Activated CD8-positive, alpha-beta memory T cell treated with anti-CD3 and anti-CD28 coated beads, Interleukin-2, amount 50 U/mL, for 4 hours (primary cell): Measurements from ENCODE around the gene CHST3.
"Not testable (repeated sequence)": the region's sequence is repeated elsewhere in the genome, so short reads cannot be mapped to it uniquely, and the experiment has no call there.

Source experiments
- DNase-seq: peaks from one replicate; pipeline ENCODE4 v3.0.0-alpha.2; 2020

The CHST3 gene

GRCh38 chr10:71974489-71975021 lies 10.4 kb downstream of the CHST3 start:
- DNase-seq, result no peak

DNA sequence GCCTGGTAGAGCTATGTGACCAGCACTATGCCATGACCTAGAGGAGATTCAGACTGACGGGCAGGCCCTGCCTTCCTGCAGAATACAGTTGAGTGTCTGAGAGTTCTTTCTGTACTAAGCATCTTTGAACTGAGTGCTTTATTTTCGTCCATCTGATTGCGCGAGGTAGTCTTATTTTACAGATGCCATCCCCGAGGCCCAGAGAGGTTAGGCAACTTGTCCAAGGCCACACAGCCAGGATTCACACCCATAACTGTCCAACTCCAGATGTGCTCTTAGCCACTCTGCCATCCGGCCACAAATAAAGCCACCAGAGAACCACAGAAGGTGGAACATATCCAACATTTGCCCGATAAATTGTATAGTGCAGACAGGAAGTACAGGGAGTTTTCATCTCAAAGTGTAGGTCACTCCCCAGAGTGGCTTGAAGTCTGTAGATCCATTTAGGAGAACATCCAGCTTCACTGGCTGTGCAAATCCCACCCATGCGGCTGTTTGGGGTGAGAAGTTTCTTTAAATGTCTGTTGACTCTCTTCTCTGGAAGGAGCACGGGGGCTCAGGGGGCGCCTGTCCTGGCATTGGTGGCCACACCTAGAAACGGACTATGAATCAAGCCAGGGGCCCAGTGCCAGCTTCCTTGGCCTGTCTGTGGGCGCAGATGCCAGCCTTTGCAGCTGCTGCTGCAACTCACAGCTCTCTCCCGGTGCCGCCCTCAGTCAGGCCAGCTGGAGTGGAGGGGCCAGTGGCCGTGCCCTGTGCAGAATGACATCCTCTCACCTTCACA lies 11.1 kb downstream of the CHST3 start:
- no peak for DNase-seq

DNA sequence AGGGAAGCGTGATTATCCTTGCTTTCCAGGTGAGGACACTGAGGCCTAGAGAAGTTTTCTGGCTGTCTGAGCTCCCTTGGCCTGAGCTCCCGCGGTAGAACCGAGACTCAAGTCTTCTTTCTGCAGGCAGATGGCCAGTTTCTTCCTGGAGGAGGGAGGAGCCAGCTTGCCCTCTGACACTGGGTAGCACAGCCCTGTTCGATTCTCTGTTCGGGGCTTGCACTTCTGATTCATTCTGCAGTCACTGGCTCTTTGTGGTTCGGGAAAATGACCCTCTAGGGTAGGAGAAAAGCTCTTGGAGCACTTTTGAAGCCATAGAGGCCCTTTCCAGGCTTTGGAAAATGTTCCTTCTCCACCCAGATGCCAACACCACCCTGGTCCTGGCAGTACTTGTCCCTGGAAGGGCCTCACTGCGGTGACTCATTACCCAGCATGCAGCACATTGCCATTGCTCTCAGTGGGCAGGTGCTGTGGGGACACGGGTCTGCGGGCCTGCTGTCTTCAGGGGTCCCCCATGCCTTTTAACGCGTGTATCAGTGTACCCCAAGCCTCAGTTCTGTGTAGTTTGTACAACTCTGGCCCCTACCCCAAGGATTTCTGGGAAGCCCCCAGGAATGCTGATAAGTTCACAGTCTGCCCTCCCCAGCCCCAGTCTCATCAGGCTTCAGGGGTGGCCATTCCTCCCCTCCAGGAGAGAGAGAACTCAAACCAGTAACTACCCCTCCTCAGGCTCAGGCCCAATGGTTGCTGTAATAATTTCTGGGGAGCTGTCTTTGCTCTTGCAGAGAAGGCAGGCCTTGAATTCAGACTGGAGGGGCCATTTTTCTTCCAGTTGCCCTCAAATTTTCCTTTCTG lies 11.9 kb downstream of the CHST3 start:
- DNase-seq, result no peak

DNA sequence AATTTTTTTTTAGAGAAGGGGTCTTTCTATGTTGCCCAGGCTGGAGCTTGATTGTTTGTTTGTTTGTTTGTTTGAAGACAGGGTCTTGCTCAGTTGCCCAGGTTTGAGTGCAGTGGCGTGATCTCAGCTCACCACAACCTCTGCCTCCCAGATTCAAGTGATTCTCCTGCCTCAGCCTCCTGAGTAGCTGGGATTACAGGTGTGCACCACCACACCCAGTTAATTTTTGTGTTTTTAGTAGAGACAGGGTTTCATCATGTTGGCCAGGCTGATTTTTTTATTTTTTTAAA lies 13.4 kb downstream of the CHST3 start:
- DNase-seq, result not testable (repeated sequence)

- DNase-seq, result no peak
These were observed 14.3 kb downstream of the CHST3 start for GRCh38 chr10:71978476-71978875.

DNA sequence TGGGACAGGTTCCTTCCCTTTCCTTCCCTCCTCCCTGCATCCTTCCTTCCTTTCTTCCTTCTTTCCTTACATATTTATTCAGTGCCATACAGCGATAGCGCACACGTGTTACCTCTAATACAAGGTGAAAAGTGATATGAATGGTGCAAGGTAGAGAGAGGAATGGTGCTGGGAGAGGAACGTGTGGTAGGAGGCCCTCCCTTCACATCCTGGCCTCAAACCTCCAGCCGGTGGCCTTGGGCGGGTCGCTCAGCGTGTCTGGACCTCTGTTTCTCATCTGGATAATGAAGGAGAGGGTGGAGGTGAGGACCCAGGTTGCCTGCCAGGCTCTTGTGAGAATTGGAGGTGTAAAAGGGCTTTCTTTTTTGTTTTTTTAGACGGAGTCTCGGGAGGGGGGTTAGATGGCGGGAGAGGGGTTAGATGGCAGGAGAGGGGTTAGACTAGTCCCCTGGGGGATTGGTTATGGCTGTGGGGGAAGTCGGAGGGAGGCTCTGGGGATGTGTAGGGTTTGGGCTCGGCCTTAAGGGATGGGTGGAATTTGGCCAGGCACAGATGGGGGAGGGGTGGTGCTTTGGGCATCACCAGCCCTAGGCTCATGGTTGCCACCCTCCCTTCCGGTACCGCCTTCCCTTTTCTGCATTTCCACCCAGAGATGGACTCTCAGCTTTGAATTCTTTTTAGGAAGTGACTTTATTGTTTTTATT lies 14.9 kb downstream of the CHST3 start:
- no peak for DNase-seq

DNA sequence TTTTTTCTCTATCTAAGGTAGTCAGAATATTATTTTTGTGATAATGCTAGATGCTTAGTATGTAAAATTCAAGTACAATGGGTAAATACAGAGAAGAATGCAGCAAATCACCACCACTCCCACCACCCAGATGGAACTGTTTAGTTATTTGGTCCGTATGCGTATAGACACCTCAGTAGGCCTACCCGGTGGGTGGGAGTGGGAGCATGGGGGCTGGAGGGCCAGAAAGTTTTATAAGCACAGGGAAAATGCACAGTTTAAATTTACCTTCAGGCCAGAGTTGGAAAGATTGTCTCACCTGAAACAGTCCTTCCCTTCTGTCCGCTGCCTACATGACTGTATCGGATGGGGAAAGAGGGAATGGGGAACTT lies 15.5 kb downstream of the CHST3 start:
- DNase-seq, result no peak

DNA sequence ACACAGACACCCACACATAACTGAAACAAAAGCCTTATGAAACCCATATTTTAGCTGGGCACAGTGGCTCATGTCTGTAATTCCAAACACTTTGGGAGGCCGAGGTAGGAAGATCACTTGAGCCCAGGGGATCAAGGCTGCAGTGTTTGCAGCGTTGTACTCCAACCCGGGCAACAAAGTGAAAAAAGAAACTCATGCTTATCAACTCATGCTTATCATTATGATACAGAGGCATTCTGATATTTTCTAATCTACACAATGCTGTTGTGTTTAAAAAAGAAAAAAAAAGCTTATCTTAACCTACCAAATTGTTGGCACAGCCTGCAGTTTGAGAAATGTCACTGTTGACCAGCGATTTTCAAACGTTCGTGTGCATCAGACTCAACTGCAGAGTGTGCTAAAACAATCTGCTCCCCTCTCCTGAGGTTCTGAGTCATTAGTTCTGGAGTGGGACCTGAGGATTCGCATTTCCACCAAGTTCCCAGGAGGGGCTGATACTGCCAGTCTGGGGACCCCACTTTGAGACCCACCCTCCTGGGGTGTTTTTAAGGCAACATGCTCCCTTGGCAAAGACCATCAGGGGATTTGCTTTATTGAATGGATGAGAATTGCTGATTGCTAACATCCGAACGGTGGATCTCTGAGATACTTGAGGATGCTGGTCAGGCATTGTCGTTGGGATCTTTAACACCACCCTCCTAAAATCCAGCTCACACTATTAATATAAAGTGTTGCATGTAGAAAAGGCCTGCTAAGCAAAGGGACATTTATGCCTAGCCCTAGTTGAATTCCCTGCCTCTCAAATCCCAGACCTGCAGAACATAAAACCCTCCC lies 16.2 kb downstream of the CHST3 start:
- DNase-seq, result no peak

- DNase-seq, result no peak
These were observed 17.1 kb downstream of the CHST3 start for GRCh38 chr10:71981015-71981875.

- no peak for DNase-seq
These were observed 17.7 kb downstream of the CHST3 start for GRCh38 chr10:71981876-71982230.

GRCh38 chr10:71982269-71983178 lies 18.3 kb downstream of the CHST3 start:
- no peak for DNase-seq

DNA sequence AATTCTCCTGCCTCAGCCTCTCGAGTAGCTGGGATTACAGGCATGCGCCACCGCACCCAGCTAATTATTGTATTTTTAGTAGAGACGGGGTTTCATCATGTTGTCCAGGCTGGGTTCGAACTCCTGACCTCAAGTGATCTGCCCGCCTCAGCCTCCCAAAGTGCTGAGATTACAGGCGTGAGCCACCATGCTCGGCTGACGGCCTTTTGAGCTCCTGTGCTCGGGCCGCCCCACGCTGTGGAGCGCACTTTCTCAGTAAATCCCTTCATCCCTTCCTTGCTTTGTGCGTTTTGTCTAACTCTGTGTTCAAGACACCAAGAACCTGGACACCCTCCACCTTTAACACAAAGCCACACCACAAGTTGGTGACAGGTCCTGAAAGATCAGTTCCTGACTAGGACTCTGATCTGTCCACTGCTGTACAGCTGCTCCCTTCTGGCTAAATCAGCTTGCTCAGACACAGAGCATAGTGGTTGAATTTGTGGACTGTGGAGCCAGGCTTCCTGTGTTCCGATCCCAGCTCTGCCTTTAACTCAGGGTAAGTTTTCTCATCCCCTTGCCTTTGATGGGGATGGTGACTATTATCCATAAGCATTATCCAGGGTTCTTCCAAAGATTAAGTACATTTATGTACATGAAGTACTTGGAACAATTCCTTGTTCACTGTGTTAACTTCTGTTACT lies 20.1 kb downstream of the CHST3 start:
- DNase-seq, result no peak

- DNase-seq, result no peak
These were observed 20.7 kb downstream of the CHST3 start for GRCh38 chr10:71984809-71985388.

DNA sequence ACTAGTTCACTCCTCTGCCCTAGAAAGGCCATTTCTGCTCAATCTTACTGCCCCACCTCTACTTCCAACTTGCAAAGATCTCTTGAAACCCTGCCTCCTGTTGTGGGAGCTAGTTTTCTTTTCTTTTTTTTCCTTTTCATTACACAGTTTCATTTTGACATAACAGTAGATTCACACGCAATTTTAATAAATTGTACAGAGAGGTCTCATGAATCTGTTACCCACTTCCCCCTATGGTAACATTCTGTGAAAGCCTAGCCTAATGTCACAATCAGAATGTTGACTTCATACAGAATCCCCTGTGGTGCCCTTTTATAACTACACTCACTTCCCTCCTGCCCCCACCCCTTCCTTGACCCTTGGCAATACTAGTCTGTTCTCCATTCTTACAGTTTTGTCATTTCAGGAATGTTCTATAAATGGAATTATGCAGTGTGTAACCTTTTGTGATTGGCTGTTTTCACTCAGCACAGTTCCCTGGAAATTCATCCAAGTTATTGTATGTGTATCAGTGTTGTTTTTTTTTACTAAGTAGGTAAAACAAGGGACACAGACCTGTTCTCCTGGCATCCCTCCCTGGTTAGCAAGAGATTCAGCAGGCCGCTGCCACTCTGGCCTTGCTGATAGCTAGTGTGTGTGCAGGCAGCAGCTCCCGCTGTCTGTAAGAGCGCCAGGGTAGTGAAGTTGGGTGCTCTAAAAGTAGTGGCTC lies 21.5 kb downstream of the CHST3 start:
- no peak for DNase-seq

DNA sequence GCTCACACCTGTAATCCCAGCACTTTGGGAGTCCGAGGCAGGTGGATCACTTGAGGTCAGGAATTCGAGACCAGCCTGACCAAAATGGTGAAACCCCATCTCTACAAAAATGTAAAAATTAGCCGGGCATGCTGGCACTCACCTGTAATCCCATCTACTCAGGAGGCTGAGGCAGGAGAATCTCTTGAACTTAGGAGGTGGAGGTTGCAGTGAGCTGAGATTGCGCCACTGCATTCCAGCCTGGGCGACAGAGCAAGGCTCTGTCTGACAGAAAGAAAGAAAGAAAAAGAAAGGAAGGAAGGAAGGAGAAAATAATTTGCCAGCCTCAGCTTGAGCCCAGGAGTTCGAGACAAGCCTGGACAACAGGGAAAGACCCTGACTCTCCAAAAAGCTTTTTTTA lies 24.7 kb downstream of the CHST3 start:
- not testable (repeated sequence) for DNase-seq

GRCh38 chr10:71989661-71990454 lies 25.7 kb downstream of the CHST3 start:
- DNase-seq, result no peak

DNA sequence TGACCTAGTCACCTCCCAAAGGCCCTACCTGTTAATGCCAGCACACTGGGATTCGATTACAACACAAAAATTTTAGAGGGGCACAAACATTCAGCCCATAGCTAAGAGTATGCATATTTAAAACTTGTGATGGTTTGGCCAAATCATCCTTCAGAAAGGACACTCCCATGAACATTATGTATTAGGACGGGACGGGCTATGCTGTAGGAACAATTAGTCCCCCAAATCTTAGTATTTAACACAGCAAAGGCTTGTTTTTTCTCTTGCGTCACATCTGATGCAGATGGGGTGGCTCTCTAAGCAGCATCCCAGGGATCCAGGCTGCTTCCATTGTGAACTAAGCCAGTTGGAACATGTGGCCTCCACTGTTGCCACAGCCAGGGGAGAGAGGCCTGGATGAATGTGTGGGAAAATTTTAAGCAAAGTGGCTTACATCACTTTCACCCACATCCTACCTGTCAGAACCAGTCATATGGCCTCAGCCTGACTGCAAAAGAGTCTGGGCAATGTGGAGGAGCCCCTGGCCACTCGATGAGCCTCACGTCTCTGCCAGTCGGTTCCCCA lies 26.6 kb downstream of the CHST3 start:
- DNase-seq, result no peak

- DNase-seq, result no peak
These were observed 31.3 kb downstream of the CHST3 start for GRCh38 chr10:71995449-71995848.
